ENCODE data around the gene CAPN8.
A peak's percentile ranks its signal among the peaks of the same experiment; 100 is the strongest.

The CAPN8 gene

GRCh38 chr1:223617323-223618070 lies 48.0 kb downstream of the CAPN8 start:
- DNase-seq (ENCODE audit: low read depth in 2 of 2) = no peak

GRCh38 chr1:223616586-223616985 lies 48.9 kb downstream of the CAPN8 start:
- DNase-seq (ENCODE audit: low read depth in 2 of 2) = no peak

GRCh38 chr1:223611936-223612335 lies 53.6 kb downstream of the CAPN8 start:
- no peak for DNase-seq (ENCODE audit: low read depth in 2 of 2)

GRCh38 chr1:223609977-223610376 lies 55.5 kb downstream of the CAPN8 start:
- no peak for DNase-seq (ENCODE audit: low read depth in 2 of 2)

- no peak for DNase-seq (ENCODE audit: low read depth in 2 of 2)
Observed at GRCh38 chr1:223609066-223609465, 56.4 kb downstream of the CAPN8 start.

GRCh38 chr1:223558512-223558911 lies 107.0 kb downstream of the CAPN8 start:
- no peak for DNase-seq (ENCODE audit: low read depth in 2 of 2)

- DNase-seq (ENCODE audit: low read depth in 2 of 2) = no peak
Observed at GRCh38 chr1:223557130-223557475, 108.4 kb downstream of the CAPN8 start.

GRCh38 chr1:223556414-223557129 lies 108.9 kb downstream of the CAPN8 start:
- peak; percentile 37 to 59 for DNase-seq (ENCODE audit: low read depth in 2 of 2)

GRCh38 chr1:223553957-223554356 lies 111.5 kb downstream of the CAPN8 start:
- no peak for DNase-seq (ENCODE audit: low read depth in 2 of 2)

- DNase-seq (ENCODE audit: low read depth in 2 of 2) = no peak
Observed at GRCh38 chr1:223551610-223552009, 113.9 kb downstream of the CAPN8 start.

- no peak for DNase-seq (ENCODE audit: low read depth in 2 of 2)
Observed at GRCh38 chr1:223549740-223550139, 115.8 kb downstream of the CAPN8 start.

GRCh38 chr1:223547316-223548114 lies 118.0 kb downstream of the CAPN8 start:
- DNase-seq (ENCODE audit: low read depth in 2 of 2) = no peak

- DNase-seq (ENCODE audit: low read depth in 2 of 2) = no peak
Observed at GRCh38 chr1:223545343-223545742, 120.2 kb downstream of the CAPN8 start.

GRCh38 chr1:223543560-223543959 lies 121.9 kb downstream of the CAPN8 start:
- DNase-seq (ENCODE audit: low read depth in 2 of 2) = no peak

- DNase-seq (ENCODE audit: low read depth in 2 of 2) = no peak
Observed at GRCh38 chr1:223542831-223543230, 122.7 kb downstream of the CAPN8 start.

- DNase-seq (ENCODE audit: low read depth in 2 of 2) = no peak
Observed at GRCh38 chr1:223540485-223541106, 124.9 kb downstream of the CAPN8 start.

GRCh38 chr1:223539750-223540149 lies 125.8 kb downstream of the CAPN8 start:
- no peak for DNase-seq (ENCODE audit: low read depth in 2 of 2)

GRCh38 chr1:223538981-223539380 lies 126.5 kb downstream of the CAPN8 start:
- DNase-seq (ENCODE audit: low read depth in 2 of 2) = no peak

- DNase-seq (ENCODE audit: low read depth in 2 of 2) = no peak
Observed at GRCh38 chr1:223535319-223535718, 130.2 kb downstream of the CAPN8 start.

GRCh38 chr1:223534677-223535076 lies 130.8 kb downstream of the CAPN8 start:
- DNase-seq (ENCODE audit: low read depth in 2 of 2) = no peak

GRCh38 chr1:223533708-223534107 lies 131.8 kb downstream of the CAPN8 start:
- DNase-seq (ENCODE audit: low read depth in 2 of 2) = no peak

GRCh38 chr1:223531742-223532341 lies 133.7 kb downstream of the CAPN8 start:
- DNase-seq (ENCODE audit: low read depth in 2 of 2) = peak; percentile 50 to 61
